C4-2B (cell line): Measurements from ENCODE around the gene NFXL1.

Experiments
- ZFX ChIP-seq: fragments of 450-650 bp; IDR thresholded peaks from 2 replicates; pipeline ENCODE4 v1.6.1; 2017
- TF ChIP-seq, protein P1 (sequence below): fragments of 450-650 bp; conservative IDR thresholded peaks from 2 replicates; pipeline ENCODE4 v1.5.1; 2017; ENCODE audit warnings: mild to moderate bottlenecking

DNA sequence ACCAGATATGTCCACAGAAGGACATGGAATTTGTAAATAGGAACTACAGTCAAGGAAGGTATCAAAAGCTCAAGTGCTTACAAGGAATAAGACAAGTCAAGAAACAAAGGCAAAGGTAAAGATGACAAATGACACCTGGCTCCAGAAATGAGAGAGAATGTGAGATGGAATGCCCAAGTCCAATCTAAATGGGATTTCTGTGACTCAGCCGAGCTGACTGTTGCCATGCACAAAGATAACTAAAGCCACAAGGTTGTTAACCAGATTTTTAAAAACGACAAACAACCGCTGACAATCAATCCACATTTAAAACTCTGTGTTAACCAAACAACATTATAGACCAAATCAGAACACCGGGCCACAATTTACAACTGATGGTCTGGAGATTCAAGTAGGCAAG lies 1.1 kb downstream of the NFXL1 start:
- TF ChIP-seq, protein P1, sequence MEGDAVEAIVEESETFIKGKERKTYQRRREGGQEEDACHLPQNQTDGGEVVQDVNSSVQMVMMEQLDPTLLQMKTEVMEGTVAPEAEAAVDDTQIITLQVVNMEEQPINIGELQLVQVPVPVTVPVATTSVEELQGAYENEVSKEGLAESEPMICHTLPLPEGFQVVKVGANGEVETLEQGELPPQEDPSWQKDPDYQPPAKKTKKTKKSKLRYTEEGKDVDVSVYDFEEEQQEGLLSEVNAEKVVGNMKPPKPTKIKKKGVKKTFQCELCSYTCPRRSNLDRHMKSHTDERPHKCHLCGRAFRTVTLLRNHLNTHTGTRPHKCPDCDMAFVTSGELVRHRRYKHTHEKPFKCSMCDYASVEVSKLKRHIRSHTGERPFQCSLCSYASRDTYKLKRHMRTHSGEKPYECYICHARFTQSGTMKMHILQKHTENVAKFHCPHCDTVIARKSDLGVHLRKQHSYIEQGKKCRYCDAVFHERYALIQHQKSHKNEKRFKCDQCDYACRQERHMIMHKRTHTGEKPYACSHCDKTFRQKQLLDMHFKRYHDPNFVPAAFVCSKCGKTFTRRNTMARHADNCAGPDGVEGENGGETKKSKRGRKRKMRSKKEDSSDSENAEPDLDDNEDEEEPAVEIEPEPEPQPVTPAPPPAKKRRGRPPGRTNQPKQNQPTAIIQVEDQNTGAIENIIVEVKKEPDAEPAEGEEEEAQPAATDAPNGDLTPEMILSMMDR, result no peak
- no peak for TF ChIP-seq ZFX
